ENCODE data around the gene TNFRSF12A. TPM values are rescaled to one million over a fixed set of nuclear protein-coding genes. Genes with fewer than 3 reads are reported as not detected.

The TNFRSF12A gene
- total RNA-seq, 1 donor from 2014 or later = 74.9 TPM

DNA sequence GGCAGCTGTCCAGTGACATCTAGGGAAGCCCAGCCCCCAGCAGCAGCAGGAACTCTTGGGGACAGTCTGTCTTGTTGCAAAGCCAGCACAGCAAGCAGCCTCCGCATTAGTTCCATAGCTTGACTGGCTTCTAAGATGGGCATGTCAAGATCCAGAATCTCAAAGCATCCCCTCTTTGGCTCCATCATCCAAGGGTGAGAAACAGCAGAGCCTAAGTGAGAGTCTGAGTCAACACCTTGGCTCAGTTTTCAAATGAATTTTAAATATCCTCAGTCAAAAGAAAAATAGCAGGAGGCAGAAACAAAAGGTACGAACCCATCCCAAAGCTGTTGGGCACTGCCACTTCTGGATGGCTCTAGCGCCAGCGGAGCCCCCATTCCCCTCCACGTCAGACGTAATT is 5.2 kb upstream of the TNFRSF12A start:
- TF ChIP-seq, protein P1, sequence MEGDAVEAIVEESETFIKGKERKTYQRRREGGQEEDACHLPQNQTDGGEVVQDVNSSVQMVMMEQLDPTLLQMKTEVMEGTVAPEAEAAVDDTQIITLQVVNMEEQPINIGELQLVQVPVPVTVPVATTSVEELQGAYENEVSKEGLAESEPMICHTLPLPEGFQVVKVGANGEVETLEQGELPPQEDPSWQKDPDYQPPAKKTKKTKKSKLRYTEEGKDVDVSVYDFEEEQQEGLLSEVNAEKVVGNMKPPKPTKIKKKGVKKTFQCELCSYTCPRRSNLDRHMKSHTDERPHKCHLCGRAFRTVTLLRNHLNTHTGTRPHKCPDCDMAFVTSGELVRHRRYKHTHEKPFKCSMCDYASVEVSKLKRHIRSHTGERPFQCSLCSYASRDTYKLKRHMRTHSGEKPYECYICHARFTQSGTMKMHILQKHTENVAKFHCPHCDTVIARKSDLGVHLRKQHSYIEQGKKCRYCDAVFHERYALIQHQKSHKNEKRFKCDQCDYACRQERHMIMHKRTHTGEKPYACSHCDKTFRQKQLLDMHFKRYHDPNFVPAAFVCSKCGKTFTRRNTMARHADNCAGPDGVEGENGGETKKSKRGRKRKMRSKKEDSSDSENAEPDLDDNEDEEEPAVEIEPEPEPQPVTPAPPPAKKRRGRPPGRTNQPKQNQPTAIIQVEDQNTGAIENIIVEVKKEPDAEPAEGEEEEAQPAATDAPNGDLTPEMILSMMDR (IDR thresholded peaks at IDR 0.05) = no peak
- no peak overlapping the region for H3K4me3 ChIP-seq
- H3K36me3 ChIP-seq = no peaks in the 10 kb centered on the region
- no peak overlapping the region for H3K27ac ChIP-seq
- DNase-seq (no peak), ATAC-seq (no peak)
- H3K27me3 ChIP-seq = peaks cover 26% of the 10 kb centered on the region
- intact Hi-C loops (cut with DNase I) = no loop called here
- peaks cover 19% of the 10 kb centered on the region for H3K4me1 ChIP-seq
- no peaks in the 10 kb centered on the region for H3K9me3 ChIP-seq

DNA sequence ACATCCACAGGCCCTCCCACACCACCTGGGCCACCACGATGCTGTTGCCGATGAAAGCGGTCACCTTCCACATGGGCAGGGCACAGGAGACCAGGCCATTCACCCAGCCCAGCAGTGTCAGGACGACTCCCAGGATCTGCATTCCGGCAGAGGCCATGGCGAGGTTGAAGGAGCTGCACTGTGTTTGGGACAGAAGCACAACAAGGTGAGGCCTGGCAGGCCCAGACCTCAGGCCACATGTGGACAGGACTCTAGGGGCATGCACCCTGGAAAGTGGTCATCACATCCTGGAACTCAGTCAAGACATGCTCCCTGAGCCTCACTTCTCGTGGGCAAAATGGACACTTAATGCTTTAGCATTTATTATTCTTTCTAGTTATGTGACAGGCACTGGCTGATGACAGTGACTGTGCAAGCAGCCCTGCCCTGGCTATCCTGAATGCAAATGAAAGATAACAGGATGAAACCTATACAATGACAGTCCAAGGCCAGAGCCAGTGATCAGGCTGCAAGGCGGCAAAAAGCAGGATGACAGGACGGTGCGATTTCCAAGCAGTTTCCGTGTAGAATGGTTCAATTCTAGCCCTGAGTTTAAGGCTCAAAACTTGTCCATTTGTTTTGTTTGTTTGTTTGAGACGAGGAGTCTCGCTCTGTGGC is 4.2 kb upstream of the TNFRSF12A start:
- Histone ChIP-seq H3K27ac (no peak overlapping the region), H3K4me3 (no peak overlapping the region), H3K4me1 (peaks cover 16% of the 10 kb centered on the region), H3K36me3 (no peaks in the 10 kb centered on the region), H3K9me3 (no peaks in the 10 kb centered on the region), H3K27me3 (peaks cover 26% of the 10 kb centered on the region)
- intact Hi-C loops (cut with DNase I) = no loop called here
- DNase-seq (no peak), ATAC-seq (no peak)
- TF ChIP-seq, protein P1 (IDR thresholded peaks at IDR 0.05) = no peak

DNA sequence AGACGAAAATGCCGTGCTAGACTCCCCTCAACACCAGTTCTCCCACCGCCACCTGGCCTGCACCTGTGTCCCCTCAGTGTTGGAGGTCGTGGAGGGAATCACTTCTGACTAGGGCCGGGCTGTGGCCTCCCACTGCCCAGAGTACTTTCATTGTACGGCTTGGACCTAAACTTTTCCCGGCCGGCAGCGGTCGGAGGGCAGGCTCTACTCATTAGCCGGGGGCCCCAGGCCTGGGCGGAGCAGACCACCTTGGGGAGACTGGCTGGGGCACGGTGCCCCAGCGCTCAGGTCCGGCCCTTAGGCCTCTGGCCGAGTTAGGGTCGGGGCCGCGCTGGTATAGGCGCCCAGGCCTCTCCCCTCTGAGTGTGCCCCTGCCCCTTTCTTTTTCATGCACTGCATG is 2.8 kb upstream of the TNFRSF12A start:
- H3K36me3 ChIP-seq = no peaks in the 10 kb centered on the region
- TF ChIP-seq, protein P1 (IDR thresholded peaks at IDR 0.05) = no peak
- peaks cover 29% of the 10 kb centered on the region for H3K4me1 ChIP-seq
- H3K9me3 ChIP-seq = no peaks in the 10 kb centered on the region
- peaks cover 19% of the 10 kb centered on the region for H3K27me3 ChIP-seq
- H3K4me3 ChIP-seq = no peak overlapping the region
- DNase-seq (no peak), ATAC-seq (no peak)
- intact Hi-C loops (cut with DNase I) = no loop called here
- no peak overlapping the region for H3K27ac ChIP-seq

DNA sequence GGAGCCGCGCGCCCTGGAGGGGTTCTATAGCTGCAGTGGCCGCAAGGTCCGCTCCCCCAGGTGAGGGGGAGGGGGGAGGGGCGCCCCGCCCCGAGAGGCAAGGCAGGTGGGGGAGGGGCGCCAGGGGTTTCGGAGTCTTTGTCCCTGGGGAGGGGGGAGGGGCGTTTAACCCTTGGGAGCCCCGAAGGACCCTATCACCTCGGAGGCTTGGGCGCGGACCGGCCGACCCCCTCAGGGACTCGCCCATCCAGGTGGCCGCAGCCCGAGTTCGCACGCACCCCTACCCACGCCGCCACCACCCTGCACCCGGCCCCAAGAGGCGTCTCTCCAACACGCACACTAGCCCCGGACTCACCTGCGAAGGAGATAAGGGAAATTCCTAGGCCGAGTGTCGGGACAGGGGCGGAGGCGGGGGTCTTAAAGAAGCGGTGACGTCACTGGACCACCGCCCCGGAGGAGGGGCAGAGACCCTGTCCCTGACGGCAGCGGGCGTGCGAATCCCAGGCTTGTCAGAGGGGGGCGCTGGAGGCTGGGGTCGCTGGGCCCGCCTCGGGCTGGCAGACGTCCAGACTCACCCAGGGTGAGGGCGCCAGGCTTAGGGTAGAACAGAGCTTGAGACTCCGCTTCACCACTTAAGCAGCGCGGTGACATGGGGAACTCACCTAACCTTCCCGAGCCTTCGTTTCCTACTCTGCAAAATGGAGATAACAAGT is 2.2 kb upstream of the TNFRSF12A start, which contains the start of gene CLDN6:
CLDN6 (minus strand) TSS at position 390 of the 713 bp plus-strand sequence. CDS start 2,162 bp downstream, outside the sequence.
- Histone ChIP-seq H3K27ac (no peak within 1 kb of the TSS), H3K36me3 (no peaks in the 10 kb centered on the region), H3K9me3 (no peaks in the 10 kb centered on the region), H3K4me1 (peaks cover 35% of the 10 kb centered on the region), H3K27me3 (peaks cover 19% of the 10 kb centered on the region), H3K4me3 (no peak within 1 kb of the TSS)
- intact Hi-C loops (cut with DNase I) = no loop called here
- DNase-seq (no peak), ATAC-seq (no peak)
- TF ChIP-seq, protein P1 (IDR thresholded peaks at IDR 0.05) = peak; percentile 30

DNA sequence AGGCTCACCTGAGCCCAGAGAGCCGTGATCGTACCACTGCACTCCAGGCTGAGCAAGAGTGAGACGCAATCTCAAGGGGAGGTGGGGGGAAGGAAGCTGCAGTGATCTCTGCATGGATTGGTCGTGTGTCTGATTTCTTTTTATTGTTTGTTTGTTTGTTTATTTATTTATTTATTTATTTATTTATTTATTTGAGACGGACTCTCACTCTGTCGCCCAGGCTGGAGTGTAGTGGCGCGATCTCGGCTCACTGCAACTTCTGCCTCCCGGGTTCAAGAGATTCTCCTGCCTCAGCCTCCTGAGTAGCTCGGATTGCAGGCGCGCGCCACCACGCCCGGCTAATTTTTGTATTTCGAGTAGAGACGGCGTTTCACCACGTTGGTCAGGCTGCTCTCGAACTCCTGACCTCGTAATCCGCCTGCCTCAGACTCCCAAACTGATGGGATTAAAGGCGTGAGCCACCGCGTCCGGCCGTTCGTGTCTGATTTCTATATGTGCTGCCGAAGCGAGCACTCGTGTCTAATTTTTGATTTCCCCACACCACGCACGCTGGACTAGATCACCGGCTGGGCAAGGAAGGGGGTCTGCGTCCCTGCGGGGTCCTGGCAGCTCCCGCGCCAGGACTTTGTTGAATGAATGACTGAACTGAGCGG is 448 bp upstream of the TNFRSF12A start:
- H3K4me1 ChIP-seq = peaks cover 45% of the 10 kb centered on the region
- TF ChIP-seq, protein P1 (IDR thresholded peaks at IDR 0.05) = no peak

More for the DNA sequence above, 448 bp upstream of the TNFRSF12A start:
- Histone ChIP-seq H3K9me3 (no peaks in the 10 kb centered on the region), H3K27ac (no peak overlapping the region), H3K27me3 (peaks cover 12% of the 10 kb centered on the region), H3K36me3 (no peaks in the 10 kb centered on the region), H3K4me3 (peak overlapping the region; percentile 68)
- intact Hi-C loops (cut with DNase I) = no loop called here
- ATAC-seq (no peak), DNase-seq (no peak)
